ENCODE data around the gene SLF1.

Gene SLF1

DNA sequence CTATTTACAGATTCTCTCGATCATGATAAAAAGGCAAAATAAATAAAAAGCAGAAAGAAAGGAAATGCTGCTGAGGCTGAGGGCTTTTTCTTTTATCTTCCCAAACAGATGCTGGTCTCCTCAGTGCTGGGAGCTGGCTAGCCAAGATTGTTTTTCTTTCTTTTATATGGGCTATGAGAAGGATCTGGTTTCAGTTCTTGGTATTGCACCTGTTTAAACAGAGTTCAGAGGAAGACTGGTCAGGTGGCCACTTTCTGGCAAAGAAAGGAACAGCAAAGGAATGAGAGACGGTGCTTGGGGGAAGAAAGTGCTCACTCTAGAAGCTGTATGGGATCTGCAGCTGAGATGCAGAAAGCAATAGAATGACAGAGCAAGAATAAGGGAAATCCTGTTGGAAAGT, 88.9 kb downstream of the SLF1 start:
- Histone ChIP-seq H3K36me3 (ENCODE audit: control insufficient read depth, insufficient read depth, low read length) (no peaks in the 10 kb centered on the region), H3K27ac (ENCODE audit: low read length) (no peak overlapping the region), H3K4me1 (ENCODE audit: control insufficient read depth, insufficient read depth, low read length) (no peaks in the 10 kb centered on the region), H3K27me3 (ENCODE audit: control insufficient read depth, insufficient read depth, low read length) (no peaks in the 10 kb centered on the region), H3K9me3 (ENCODE audit: control insufficient read depth, insufficient read depth, low read length) (no peaks in the 10 kb centered on the region), H3K4me3 (ENCODE audit: low read length) (no peak overlapping the region)
- no CpG with 5 or more reads among the region's 2 CpGs for whole genome bisulfite sequencing (ENCODE audit: insufficient coverage, insufficient read length)
- no peak for DNase-seq (ENCODE audit: low read depth, low spot score)

- no peaks in the 10 kb centered on the region for H3K36me3 ChIP-seq (ENCODE audit: control insufficient read depth, insufficient read depth, low read length)
- H3K4me1 ChIP-seq (ENCODE audit: control insufficient read depth, insufficient read depth, low read length), result no peaks in the 10 kb centered on the region
- H3K4me3 ChIP-seq (ENCODE audit: low read length), result no peak overlapping the region
- H3K9me3 ChIP-seq (ENCODE audit: control insufficient read depth, insufficient read depth, low read length), result no peaks in the 10 kb centered on the region
- WGBS (ENCODE audit: insufficient coverage, insufficient read length), result no CpG with 5 or more reads among the region's 1 CpG
- DNase-seq (ENCODE audit: low read depth, low spot score), result no peak
- H3K27ac ChIP-seq (ENCODE audit: low read length), result no peak overlapping the region
- no peaks in the 10 kb centered on the region for H3K27me3 ChIP-seq (ENCODE audit: control insufficient read depth, insufficient read depth, low read length)
These were observed 90.8 kb downstream of the SLF1 start for GRCh38 chr5:94709277-94709676.

- H3K4me1 ChIP-seq (ENCODE audit: control insufficient read depth, insufficient read depth, low read length), result no peaks in the 10 kb centered on the region
- no peak overlapping the region for H3K27ac ChIP-seq (ENCODE audit: low read length)
- H3K27me3 ChIP-seq (ENCODE audit: control insufficient read depth, insufficient read depth, low read length), result no peaks in the 10 kb centered on the region
- no peak overlapping the region for H3K4me3 ChIP-seq (ENCODE audit: low read length)
- no peaks in the 10 kb centered on the region for H3K9me3 ChIP-seq (ENCODE audit: control insufficient read depth, insufficient read depth, low read length)
- DNase-seq (ENCODE audit: low read depth, low spot score), result no peak
- H3K36me3 ChIP-seq (ENCODE audit: control insufficient read depth, insufficient read depth, low read length), result no peaks in the 10 kb centered on the region
These were observed 93.3 kb downstream of the SLF1 start for GRCh38 chr5:94711785-94712184.

GRCh38 chr5:94715768-94716167, 97.3 kb downstream of the SLF1 start:
- DNase-seq (ENCODE audit: low read depth, low spot score), result no peak
- H3K27ac ChIP-seq (ENCODE audit: low read length), result no peak overlapping the region
- H3K9me3 ChIP-seq (ENCODE audit: control insufficient read depth, insufficient read depth, low read length), result no peaks in the 10 kb centered on the region
- no CpG with 5 or more reads among the region's 3 CpGs for WGBS (ENCODE audit: insufficient coverage, insufficient read length)
- H3K4me3 ChIP-seq (ENCODE audit: low read length), result no peak overlapping the region
- H3K36me3 ChIP-seq (ENCODE audit: control insufficient read depth, insufficient read depth, low read length), result no peaks in the 10 kb centered on the region
- no peaks in the 10 kb centered on the region for H3K27me3 ChIP-seq (ENCODE audit: control insufficient read depth, insufficient read depth, low read length)
- H3K4me1 ChIP-seq (ENCODE audit: control insufficient read depth, insufficient read depth, low read length), result no peaks in the 10 kb centered on the region

DNA sequence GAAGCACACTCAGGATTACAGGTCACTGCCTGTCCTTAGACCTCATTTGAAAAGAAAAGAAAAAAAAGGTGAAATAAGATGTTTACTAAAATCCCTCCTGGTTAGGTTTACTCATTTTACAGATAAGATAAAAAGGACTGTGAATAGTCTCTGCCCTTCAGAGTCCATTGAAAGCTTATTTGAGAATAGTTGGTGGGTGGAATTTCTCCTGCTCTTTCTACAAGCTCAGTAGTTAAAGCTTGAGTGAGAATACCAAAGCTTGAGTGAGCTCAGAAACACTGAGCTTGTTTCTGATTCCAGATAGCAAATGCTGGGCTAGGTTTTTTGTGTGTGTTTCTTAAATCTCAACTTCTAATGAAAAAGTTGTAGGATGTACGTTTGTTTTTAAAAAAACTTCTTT, 106.7 kb downstream of the SLF1 start:
- H3K9me3 ChIP-seq (ENCODE audit: control insufficient read depth, insufficient read depth, low read length), result no peaks in the 10 kb centered on the region
- H3K36me3 ChIP-seq (ENCODE audit: control insufficient read depth, insufficient read depth, low read length), result no peaks in the 10 kb centered on the region
- no peak overlapping the region for H3K4me3 ChIP-seq (ENCODE audit: low read length)
- WGBS (ENCODE audit: insufficient coverage, insufficient read length), result no CpG with 5 or more reads among the region's 1 CpG
- H3K4me1 ChIP-seq (ENCODE audit: control insufficient read depth, insufficient read depth, low read length), result no peaks in the 10 kb centered on the region
- DNase-seq (ENCODE audit: low read depth, low spot score), result no peak
- no peaks in the 10 kb centered on the region for H3K27me3 ChIP-seq (ENCODE audit: control insufficient read depth, insufficient read depth, low read length)
- no peak overlapping the region for H3K27ac ChIP-seq (ENCODE audit: low read length)

- Histone ChIP-seq H3K4me3 (ENCODE audit: low read length) (no peak overlapping the region), H3K4me1 (ENCODE audit: control insufficient read depth, insufficient read depth, low read length) (no peaks in the 10 kb centered on the region), H3K27ac (ENCODE audit: low read length) (no peak overlapping the region), H3K27me3 (ENCODE audit: control insufficient read depth, insufficient read depth, low read length) (no peaks in the 10 kb centered on the region), H3K36me3 (ENCODE audit: control insufficient read depth, insufficient read depth, low read length) (no peaks in the 10 kb centered on the region), H3K9me3 (ENCODE audit: control insufficient read depth, insufficient read depth, low read length) (no peaks in the 10 kb centered on the region)
- no CpG with 5 or more reads among the region's 1 CpG for WGBS (ENCODE audit: insufficient coverage, insufficient read length)
- no peak for DNase-seq (ENCODE audit: low read depth, low spot score)
These were observed 113.0 kb downstream of the SLF1 start for GRCh38 chr5:94731471-94731870.

GRCh38 chr5:94736498-94736897, 118.0 kb downstream of the SLF1 start:
- WGBS (ENCODE audit: insufficient coverage, insufficient read length), result no CpG with 5 or more reads among the region's 1 CpG
- Histone ChIP-seq H3K36me3 (ENCODE audit: control insufficient read depth, insufficient read depth, low read length) (no peaks in the 10 kb centered on the region), H3K4me3 (ENCODE audit: low read length) (no peak overlapping the region), H3K27me3 (ENCODE audit: control insufficient read depth, insufficient read depth, low read length) (no peaks in the 10 kb centered on the region), H3K4me1 (ENCODE audit: control insufficient read depth, insufficient read depth, low read length) (no peaks in the 10 kb centered on the region), H3K27ac (ENCODE audit: low read length) (no peak overlapping the region), H3K9me3 (ENCODE audit: control insufficient read depth, insufficient read depth, low read length) (no peaks in the 10 kb centered on the region)
- DNase-seq (ENCODE audit: low read depth, low spot score), result no peak

DNA sequence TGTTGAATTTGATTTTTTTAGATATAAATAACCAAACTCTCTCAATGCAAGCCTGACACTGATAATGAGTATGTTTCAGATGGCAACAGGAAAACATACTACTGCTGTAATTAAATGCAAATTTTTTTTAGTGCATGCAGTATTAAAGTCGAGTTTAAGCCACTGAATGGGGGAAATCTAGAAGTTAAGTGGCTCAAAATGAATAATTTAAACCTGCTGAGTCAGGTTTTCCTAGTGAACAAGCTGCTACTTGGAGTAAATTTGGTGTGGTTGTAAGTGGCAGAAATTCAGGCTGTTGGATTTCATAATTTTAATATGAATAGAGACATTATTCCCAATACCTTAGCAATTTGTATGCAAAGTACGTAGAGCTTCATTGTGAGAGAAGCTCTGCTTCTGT, 121.8 kb downstream of the SLF1 start:
- Histone ChIP-seq H3K4me3 (ENCODE audit: low read length) (no peak overlapping the region), H3K9me3 (ENCODE audit: control insufficient read depth, insufficient read depth, low read length) (no peaks in the 10 kb centered on the region), H3K36me3 (ENCODE audit: control insufficient read depth, insufficient read depth, low read length) (no peaks in the 10 kb centered on the region), H3K4me1 (ENCODE audit: control insufficient read depth, insufficient read depth, low read length) (no peaks in the 10 kb centered on the region), H3K27ac (ENCODE audit: low read length) (no peak overlapping the region), H3K27me3 (ENCODE audit: control insufficient read depth, insufficient read depth, low read length) (no peaks in the 10 kb centered on the region)
- WGBS (ENCODE audit: insufficient coverage, insufficient read length), result no CpG with 5 or more reads among the region's 2 CpGs
- no peak for DNase-seq (ENCODE audit: low read depth, low spot score)

DNA sequence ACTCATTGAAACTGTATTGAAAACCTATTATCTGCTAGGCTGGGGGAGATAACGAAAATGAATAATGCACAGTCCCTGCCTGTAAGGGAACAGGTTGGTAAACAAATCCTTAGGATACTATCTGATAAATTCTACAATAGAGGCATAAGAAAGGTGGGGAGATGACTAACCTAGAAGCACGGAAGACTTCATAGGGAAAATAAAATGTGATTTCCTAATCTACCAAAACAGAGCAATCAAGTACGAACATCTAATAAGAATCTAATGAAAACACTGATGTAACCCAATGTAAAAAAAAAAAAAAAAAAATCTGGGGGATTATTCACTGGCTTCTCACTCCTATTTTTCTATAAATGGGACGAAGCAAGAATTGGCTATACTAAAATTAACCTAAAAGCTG, 124.4 kb downstream of the SLF1 start:
- no peaks in the 10 kb centered on the region for H3K36me3 ChIP-seq (ENCODE audit: control insufficient read depth, insufficient read depth, low read length)
- H3K27me3 ChIP-seq (ENCODE audit: control insufficient read depth, insufficient read depth, low read length), result no peaks in the 10 kb centered on the region
- H3K4me3 ChIP-seq (ENCODE audit: low read length), result no peak overlapping the region
- H3K27ac ChIP-seq (ENCODE audit: low read length), result no peak overlapping the region
- H3K9me3 ChIP-seq (ENCODE audit: control insufficient read depth, insufficient read depth, low read length), result no peaks in the 10 kb centered on the region
- no peak for DNase-seq (ENCODE audit: low read depth, low spot score)
- H3K4me1 ChIP-seq (ENCODE audit: control insufficient read depth, insufficient read depth, low read length), result no peaks in the 10 kb centered on the region
- WGBS (ENCODE audit: insufficient coverage, insufficient read length), result no CpG with 5 or more reads among the region's 4 CpGs

DNA sequence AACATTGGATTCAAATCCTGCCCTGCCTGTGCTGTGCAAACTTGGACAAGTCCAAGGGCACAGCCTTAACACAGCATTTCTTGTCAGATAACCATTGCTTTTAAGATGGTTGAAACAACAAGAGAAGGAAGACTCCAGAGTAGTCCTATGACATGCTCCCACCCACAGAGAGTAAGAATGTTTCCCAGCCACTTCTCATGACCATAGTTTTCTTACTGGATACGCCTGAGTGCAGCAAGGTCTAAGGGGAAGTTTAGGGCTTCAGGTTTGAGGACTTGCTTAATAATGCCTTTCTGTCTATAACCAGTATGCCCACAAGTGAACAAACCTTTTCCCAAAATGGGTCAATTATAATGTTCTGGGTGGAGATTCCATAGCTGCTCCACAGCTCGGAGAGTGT, 126.4 kb downstream of the SLF1 start:
- Histone ChIP-seq H3K27ac (ENCODE audit: low read length) (no peak overlapping the region), H3K4me1 (ENCODE audit: control insufficient read depth, insufficient read depth, low read length) (no peaks in the 10 kb centered on the region), H3K36me3 (ENCODE audit: control insufficient read depth, insufficient read depth, low read length) (no peaks in the 10 kb centered on the region), H3K27me3 (ENCODE audit: control insufficient read depth, insufficient read depth, low read length) (no peaks in the 10 kb centered on the region), H3K9me3 (ENCODE audit: control insufficient read depth, insufficient read depth, low read length) (no peaks in the 10 kb centered on the region), H3K4me3 (ENCODE audit: low read length) (no peak overlapping the region)
- no CpG with 5 or more reads among the region's 2 CpGs for WGBS (ENCODE audit: insufficient coverage, insufficient read length)
- DNase-seq (ENCODE audit: low read depth, low spot score), result no peak

- no CpG with 5 or more reads among the region's 5 CpGs for WGBS (ENCODE audit: insufficient coverage, insufficient read length)
- H3K36me3 ChIP-seq (ENCODE audit: control insufficient read depth, insufficient read depth, low read length), result no peaks in the 10 kb centered on the region
- no peaks in the 10 kb centered on the region for H3K9me3 ChIP-seq (ENCODE audit: control insufficient read depth, insufficient read depth, low read length)
- H3K27me3 ChIP-seq (ENCODE audit: control insufficient read depth, insufficient read depth, low read length), result no peaks in the 10 kb centered on the region
- DNase-seq (ENCODE audit: low read depth, low spot score), result no peak
- H3K27ac ChIP-seq (ENCODE audit: low read length), result no peak overlapping the region
- no peak overlapping the region for H3K4me3 ChIP-seq (ENCODE audit: low read length)
- H3K4me1 ChIP-seq (ENCODE audit: control insufficient read depth, insufficient read depth, low read length), result no peaks in the 10 kb centered on the region
These were observed 127.6 kb downstream of the SLF1 start for GRCh38 chr5:94745786-94746730.
